ENCODE measurements around the gene GSTA1.
"Not testable (repeated sequence)": the region's sequence is repeated elsewhere in the genome, so short reads cannot be mapped to it uniquely, and the experiment has no call there.

The GSTA1 gene

GRCh38 chr6:52808660-52809059, 5.0 kb upstream of the GSTA1 start:
- DNase-seq (ENCODE audit: low read depth): no peak

DNA sequence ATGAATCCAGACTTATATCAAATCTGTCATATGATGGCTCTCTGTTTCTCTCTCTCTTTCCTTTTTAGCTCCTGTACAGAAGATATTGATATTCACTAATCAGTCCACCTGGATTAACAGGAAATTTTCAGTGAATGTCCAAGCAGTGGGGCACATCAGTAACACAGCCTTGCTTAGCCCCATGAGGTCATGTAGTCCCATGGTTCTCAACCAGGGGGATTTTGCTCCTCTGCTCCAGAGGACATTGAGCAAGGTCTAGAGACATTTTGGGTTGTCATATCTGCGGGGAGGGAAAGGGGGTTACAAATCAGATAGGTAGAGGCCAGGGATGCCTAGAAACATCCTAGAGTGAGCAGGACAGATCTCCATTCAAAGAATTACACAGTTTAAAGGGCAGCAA, 810 bp downstream of the GSTA1 start:
- no peak for DNase-seq (ENCODE audit: low read depth)

DNA sequence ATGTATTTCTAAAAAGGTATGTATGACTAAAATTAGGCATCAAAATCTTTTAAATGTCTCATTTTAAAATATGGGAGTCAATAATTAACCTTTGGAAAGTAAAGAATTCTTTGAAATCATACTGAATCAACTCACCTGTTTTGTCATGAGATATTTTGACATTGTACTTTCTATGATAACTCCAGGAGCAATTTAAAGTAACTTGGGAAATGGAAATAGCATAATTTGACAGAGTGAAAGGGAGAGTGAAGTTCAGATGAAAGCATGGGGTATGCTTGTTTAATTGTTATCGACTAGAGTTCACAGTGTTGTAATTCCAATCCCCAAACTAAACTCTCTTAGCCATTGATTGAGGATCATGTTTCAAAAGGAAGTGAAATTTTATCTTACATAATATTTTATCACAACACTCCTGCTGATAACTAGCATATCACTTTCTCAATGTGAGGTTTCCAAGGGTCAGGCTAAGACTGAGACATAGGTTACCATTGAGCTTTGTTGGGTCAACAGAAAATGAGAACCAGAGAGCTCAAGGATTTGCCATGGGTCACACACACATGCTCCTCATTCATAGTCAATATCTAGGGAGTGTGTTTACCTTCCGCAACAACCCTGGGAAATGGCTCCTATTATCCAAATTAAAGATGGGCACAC, 2.3 kb downstream of the GSTA1 start:
- DNase-seq (ENCODE audit: low read depth): no peak

GRCh38 chr6:52799272-52799671, 4.3 kb downstream of the GSTA1 start:
- DNase-seq (ENCODE audit: low read depth): not testable (repeated sequence)

DNA sequence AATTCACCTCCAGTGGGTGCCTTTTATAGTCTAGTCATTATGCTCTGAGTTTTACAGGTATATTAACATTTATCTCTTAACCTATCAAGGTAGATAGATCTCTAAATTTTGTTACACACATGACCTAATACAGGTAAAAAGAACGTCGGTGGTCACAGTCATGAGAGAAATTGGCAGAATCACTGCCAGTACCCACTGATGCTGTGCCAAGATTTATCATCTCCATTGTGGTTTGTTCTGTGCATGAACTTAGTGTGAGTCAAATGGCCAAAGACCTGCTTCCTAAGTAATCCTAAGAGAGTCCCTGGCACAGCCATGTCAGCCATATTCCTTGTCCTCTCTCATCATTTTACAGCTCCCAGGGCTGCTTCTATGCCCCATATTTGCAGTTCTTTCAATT, 9.2 kb downstream of the GSTA1 start:
- DNase-seq (ENCODE audit: low read depth): not testable (repeated sequence)

DNA sequence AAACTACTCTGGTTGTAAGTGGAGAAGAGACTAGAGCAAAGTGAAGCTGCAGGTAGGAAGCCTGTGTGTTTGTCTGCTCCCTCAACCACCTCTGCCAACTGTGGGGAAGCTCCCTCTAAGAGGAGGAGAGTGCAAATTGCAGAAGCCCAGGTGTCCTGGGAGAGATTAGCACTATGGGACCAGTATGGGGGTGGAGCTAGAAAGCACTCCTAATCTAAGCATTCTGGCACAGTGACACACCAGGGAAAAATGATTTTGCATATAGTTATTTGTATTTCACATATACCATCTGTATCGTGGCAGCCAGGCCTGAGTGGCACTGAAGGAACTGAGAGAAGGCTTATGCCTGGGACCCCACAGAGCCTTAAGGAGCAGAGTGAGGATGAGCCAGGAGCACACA, 12.8 kb downstream of the GSTA1 start:
- no peak for DNase-seq (ENCODE audit: low read depth)

DNA sequence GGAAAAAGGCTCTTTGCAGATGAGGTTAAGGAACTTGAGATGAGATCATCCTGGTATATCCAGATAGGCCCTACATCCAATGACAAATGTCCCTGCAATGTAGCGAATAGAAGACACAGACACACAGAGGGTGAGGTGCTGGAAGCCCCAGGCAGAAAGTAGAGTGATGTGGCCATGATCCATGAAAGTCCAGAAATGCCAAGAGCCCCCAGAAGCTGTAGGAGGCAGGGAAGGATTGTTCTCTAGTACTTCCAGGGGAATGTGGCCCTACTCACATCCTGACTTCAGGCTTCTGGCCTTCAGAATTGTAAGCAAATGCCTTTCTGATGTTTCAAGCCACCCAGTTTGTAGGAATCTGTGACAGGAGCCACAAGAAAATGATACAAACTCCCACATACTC, 14.0 kb downstream of the GSTA1 start:
- DNase-seq (ENCODE audit: low read depth): not testable (repeated sequence)

DNA sequence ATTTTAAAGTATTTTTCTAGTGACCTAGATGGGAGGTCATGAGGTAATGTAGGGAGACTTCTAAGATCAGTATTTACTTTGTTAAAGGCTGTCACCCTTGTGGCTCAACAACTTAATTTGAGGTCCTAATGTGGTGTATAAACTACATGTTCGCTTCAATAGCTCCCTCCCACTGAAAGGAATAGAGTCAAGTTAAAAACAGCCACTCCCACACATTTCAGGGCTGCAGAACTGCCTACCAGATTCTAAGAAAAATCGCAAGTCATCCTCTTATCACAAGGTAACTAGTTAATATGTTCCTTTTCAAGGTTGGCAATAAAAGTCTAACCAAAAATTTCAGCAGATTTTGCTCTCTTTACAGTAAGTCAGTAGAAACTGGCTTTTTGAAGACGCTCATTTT, 15.1 kb downstream of the GSTA1 start:
- no peak for DNase-seq (ENCODE audit: low read depth)

DNA sequence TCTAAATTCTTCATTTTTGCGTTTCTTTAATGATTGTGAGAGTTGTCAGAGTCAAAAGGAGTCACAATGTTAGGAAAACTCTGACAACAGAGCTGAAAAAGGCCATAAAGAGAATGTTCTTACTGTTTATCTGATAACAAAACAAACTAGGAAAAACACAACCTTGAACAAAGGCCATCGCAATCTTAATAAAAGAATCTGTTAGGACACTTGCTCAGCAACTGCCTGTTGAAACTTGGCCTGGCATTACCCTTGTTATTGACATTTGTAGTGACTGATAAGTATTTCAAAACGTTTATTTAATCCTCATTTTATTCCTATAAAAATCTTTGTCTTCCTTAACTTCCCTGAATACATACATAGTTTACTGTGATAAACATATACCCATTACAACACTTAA, 15.7 kb downstream of the GSTA1 start:
- DNase-seq (ENCODE audit: low read depth): no peak

- no peak for DNase-seq (ENCODE audit: low read depth)
Measured at GRCh38 chr6:52786249-52786956, 17.2 kb downstream of the GSTA1 start.

GRCh38 chr6:52782696-52783274, 20.8 kb downstream of the GSTA1 start:
- not testable (repeated sequence) for DNase-seq (ENCODE audit: low read depth)

DNA sequence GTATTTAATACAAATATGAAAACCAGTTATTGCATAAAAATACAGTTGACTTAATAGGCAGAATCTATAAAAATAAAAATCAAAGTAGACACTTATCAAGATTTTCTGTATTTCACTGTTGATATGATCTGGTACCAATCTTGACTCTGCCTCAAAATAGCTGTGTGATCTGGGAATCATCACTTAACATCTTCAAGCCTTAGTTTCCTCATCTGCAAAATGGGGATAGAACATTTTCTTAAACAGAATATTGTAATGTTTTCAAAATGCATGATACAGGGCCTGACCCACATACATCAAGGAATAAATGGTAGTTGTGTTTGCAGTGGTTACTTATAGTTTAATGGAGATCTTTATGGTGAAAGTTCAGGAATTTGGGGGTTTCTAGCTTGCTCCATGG, 21.4 kb downstream of the GSTA1 start:
- DNase-seq (ENCODE audit: low read depth): not testable (repeated sequence)

DNA sequence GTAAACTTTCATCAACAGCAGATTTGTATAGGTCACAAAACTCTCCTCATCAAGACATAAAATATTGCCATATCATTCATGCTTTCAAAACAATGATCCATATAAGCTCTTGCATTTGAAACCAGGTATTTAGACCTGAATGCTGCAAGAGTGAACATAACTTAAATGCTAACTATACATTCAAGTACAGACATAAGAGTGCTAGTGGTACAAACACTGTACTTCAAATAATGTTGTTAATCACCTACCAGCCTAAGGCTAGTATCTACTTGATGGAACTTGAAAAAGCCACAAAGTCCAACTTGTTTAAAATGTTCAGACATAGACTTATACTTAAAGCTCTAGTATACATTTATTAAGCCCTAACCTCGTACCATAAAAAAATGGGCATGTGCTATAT, 24.4 kb downstream of the GSTA1 start:
- DNase-seq (ENCODE audit: low read depth): no peak

GRCh38 chr6:52776711-52777351, 26.8 kb downstream of the GSTA1 start:
- not testable (repeated sequence) for DNase-seq (ENCODE audit: low read depth)

GRCh38 chr6:52769399-52769798, 34.2 kb downstream of the GSTA1 start:
- DNase-seq (ENCODE audit: low read depth): not testable (repeated sequence)

- not testable (repeated sequence) for DNase-seq (ENCODE audit: low read depth)
Measured at GRCh38 chr6:52767658-52768057, 36.0 kb downstream of the GSTA1 start.

- not testable (repeated sequence) for DNase-seq (ENCODE audit: low read depth)
Measured at GRCh38 chr6:52763322-52763916, 40.2 kb downstream of the GSTA1 start, which contains the start of gene GSTA2. Gene GSTA2, minus strand, starts transcription at chr6:52763475. Its CDS starts 5,528 bp downstream, at chr6:52757947.

DNA sequence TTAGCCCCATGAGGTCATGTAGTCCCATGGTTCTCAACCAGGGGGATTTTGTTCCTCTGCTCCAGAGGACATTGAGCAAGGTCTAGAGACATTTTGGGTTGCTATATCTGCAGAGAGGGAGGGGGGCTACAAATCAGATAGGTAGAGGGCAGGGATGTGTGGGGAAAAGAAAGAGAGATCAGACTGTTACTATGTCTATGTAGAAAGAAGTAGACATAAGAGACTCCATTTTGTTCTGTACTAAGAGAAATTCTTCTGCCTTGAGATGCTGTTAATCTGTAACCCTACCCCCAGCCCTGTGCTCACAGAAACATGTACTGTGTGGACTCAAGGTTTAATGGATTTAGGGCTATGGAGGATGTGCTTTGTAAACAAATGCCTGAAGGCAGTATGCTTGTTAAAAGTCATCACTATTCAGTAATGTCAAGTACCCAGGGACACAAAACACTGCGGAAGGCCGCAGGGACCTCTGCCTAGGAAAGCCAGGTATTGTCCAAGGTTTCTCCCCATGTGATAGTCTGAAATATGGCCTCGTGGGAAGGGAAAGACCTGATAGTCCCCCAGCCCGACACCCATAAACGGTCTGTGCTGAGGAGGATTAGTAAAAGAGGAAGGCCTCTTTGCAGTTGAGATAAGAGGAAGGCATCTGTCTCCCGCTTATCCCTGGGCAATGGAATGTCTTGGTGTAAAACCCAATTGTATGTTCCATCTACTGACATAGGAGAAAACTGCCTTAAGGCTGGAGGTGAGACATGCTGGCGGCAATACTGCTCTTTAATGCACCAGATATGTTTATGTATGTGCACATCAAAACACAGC, 41.7 kb downstream of the GSTA1 start:
- DNase-seq (ENCODE audit: low read depth): not testable (repeated sequence)

DNA sequence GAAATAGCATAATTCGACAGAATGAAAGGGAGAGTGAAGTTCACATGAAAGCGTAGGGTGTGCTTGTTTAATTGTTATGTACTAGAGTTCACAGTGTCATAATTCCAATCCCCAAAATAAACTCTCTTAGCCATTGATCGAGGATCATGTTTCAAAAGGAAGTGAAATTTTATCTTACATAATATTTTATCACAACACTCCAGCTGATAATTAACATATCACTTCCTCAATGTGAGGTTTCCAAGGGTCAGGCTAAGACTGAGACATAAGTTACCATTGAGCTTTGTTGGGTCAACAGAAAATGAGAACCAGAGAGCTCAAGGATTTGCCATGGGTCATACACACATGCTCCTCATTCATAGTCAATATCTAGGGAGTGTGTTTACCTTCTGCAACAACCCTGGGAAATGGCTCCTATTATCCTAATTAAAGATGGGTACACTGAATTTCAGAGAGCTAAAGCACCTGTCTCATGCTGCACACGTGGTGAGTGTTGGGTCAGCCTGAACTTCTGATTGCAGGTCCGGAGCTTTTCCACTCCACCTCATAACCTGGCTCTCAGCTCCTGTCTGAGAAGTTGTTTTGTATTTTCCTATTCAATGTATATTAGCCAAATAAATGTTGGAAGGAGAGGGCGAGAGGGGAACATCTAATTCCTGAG, 43.4 kb downstream of the GSTA1 start:
- no peak for DNase-seq (ENCODE audit: low read depth)

GRCh38 chr6:52759085-52759484, 44.5 kb downstream of the GSTA1 start:
- no peak for DNase-seq (ENCODE audit: low read depth)
